ENCODE measurements around the gene NUDT4B. TPM values are rescaled to one million over a fixed set of nuclear protein-coding genes. Genes with fewer than 3 reads are reported as not detected.
"Not testable (repeated sequence)": the region's sequence is repeated elsewhere in the genome, so short reads cannot be mapped to it uniquely, and the experiment has no call there.

Gene NUDT4B
- total RNA-seq, 2 experiments from 2014 or later, result 0.63 TPM; not detected in 1

DNA sequence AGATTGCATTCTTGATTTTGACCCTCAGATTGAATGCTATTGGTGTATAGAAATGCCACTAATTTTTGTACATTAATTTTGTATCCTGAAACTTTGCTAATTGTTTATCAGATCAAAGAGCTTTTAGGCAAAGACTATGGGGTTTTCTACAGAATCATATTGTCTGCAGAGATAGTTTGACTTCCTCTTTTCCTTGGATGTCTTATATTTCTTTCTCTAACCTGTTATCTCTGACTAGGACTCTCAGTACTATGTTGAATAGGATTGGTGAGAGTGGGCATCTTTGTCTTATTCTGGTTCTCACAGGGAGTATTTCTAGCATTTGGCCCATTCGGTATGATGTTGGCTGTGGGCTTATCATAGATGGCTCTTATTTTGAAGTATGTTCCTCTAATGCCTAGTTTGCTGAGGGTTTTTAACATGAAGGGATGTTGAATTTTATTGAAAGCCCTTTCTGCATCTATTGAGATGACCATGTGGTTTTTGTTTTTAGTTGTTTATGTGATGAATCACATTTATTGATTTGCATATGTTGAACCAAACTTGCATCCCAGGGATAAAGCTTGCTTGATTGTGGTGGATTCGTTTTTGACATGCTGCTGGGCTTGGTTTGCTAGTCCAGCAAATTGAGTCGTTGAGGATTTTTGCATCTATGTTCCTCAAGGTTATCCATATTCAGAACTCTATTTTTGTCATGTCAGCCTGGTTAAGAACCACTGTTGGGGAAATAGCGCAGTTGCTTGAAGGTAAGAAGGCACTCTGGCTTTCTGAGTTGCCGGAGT lies 16.9 kb downstream of the NUDT4B start:
- H3K27ac ChIP-seq (ENCODE audit: low read depth, low read length, poor library complexity, severe bottlenecking); H3K79me2 ChIP-seq (ENCODE audit: insufficient read depth, low read depth, low read length); DNase-seq (ENCODE audit: low spot score); CTCF ChIA-PET (ENCODE audit: unreplicated experiment); H3K9me2 ChIP-seq (ENCODE audit: insufficient read depth, low read length); H3K4me1 ChIP-seq (ENCODE audit: insufficient read depth, low read length, poor library complexity, severe bottlenecking); H2AFZ ChIP-seq (ENCODE audit: low read length); H3K36me3 ChIP-seq (ENCODE audit: insufficient read depth, low read length); H3K9me3 ChIP-seq (ENCODE audit: low read length); BruUV-seq (replicated peaks); H4K20me1 ChIP-seq (ENCODE audit: insufficient read depth, low read length); POLR2A ChIA-PET; intact Hi-C loops (cut with micrococcal nuclease; ENCODE audit: unreplicated experiment); H3K4me3 ChIP-seq (ENCODE audit: low read depth, low read length, poor library complexity, severe bottlenecking); H3K4me2 ChIP-seq (ENCODE audit: low read length): not testable (repeated sequence)

DNA sequence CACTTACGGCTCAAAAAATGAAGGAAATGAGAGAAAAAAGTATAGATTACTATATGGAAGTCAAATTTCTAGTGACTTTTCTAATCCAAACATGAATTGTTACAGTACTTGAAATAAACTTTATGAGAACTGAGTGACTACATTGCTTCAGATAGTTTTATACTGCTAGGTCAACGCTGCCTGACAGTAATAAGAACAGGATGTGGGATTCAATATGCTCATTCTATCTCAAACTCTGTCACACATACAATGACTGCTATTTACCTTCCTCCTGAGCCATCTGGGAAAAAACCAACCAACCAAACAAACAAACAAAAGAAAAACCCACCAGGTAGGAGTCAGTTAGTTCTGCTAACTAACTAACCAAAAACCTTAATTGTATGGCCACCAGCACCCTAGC lies 20.0 kb downstream of the NUDT4B start:
- H3K9me3 ChIP-seq (ENCODE audit: low read length); POLR2A ChIA-PET; intact Hi-C loops (cut with micrococcal nuclease; ENCODE audit: unreplicated experiment); BruUV-seq (replicated peaks); H3K4me1 ChIP-seq (ENCODE audit: insufficient read depth, low read length, poor library complexity, severe bottlenecking); H3K36me3 ChIP-seq (ENCODE audit: insufficient read depth, low read length); H4K20me1 ChIP-seq (ENCODE audit: insufficient read depth, low read length); H3K4me2 ChIP-seq (ENCODE audit: low read length); H2AFZ ChIP-seq (ENCODE audit: low read length); CTCF ChIA-PET (ENCODE audit: unreplicated experiment); H3K4me3 ChIP-seq (ENCODE audit: low read depth, low read length, poor library complexity, severe bottlenecking); DNase-seq (ENCODE audit: low spot score); H3K79me2 ChIP-seq (ENCODE audit: insufficient read depth, low read depth, low read length); H3K9me2 ChIP-seq (ENCODE audit: insufficient read depth, low read length); H3K27ac ChIP-seq (ENCODE audit: low read depth, low read length, poor library complexity, severe bottlenecking): not testable (repeated sequence)

- POLR2A ChIA-PET; H3K4me2 ChIP-seq (ENCODE audit: low read length); H3K9me3 ChIP-seq (ENCODE audit: low read length); DNase-seq (ENCODE audit: low spot score); H3K79me2 ChIP-seq (ENCODE audit: insufficient read depth, low read depth, low read length); H2AFZ ChIP-seq (ENCODE audit: low read length); H3K4me3 ChIP-seq (ENCODE audit: low read depth, low read length, poor library complexity, severe bottlenecking); H4K20me1 ChIP-seq (ENCODE audit: insufficient read depth, low read length); BruUV-seq (replicated peaks); CTCF ChIA-PET (ENCODE audit: unreplicated experiment); H3K9me2 ChIP-seq (ENCODE audit: insufficient read depth, low read length); H3K36me3 ChIP-seq (ENCODE audit: insufficient read depth, low read length); H3K4me1 ChIP-seq (ENCODE audit: insufficient read depth, low read length, poor library complexity, severe bottlenecking); intact Hi-C loops (cut with micrococcal nuclease; ENCODE audit: unreplicated experiment); H3K27ac ChIP-seq (ENCODE audit: low read depth, low read length, poor library complexity, severe bottlenecking): not testable (repeated sequence)
These were observed 20.9 kb downstream of the NUDT4B start for GRCh38 chr1:148769495-148769894.

DNA sequence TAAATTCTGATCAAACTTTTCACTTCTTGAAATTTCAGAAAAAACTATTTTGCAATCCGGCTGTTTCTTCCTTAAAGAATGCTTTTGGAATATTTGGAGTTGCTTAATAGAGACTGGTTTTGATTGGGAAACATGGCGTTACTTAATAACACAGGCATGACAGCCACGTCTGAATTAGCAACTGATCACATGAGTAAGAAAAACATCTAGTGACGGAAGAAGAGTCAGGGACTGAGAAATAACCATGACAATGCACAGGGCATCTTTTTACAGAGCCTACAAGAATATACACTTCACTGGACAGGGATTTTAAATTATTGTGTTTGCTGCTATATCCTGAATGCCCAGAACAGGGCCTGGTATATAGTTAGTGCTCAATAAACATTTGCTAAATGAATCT lies 25.1 kb downstream of the NUDT4B start:
- H3K9me2 ChIP-seq (ENCODE audit: insufficient read depth, low read length); H3K4me3 ChIP-seq (ENCODE audit: low read depth, low read length, poor library complexity, severe bottlenecking); H3K79me2 ChIP-seq (ENCODE audit: insufficient read depth, low read depth, low read length); DNase-seq (ENCODE audit: low spot score); intact Hi-C loops (cut with micrococcal nuclease; ENCODE audit: unreplicated experiment); H3K9me3 ChIP-seq (ENCODE audit: low read length); H3K36me3 ChIP-seq (ENCODE audit: insufficient read depth, low read length); CTCF ChIA-PET (ENCODE audit: unreplicated experiment); POLR2A ChIA-PET; H3K27ac ChIP-seq (ENCODE audit: low read depth, low read length, poor library complexity, severe bottlenecking); BruUV-seq (replicated peaks); H3K4me2 ChIP-seq (ENCODE audit: low read length); H4K20me1 ChIP-seq (ENCODE audit: insufficient read depth, low read length); H3K4me1 ChIP-seq (ENCODE audit: insufficient read depth, low read length, poor library complexity, severe bottlenecking); H2AFZ ChIP-seq (ENCODE audit: low read length): not testable (repeated sequence)

DNA sequence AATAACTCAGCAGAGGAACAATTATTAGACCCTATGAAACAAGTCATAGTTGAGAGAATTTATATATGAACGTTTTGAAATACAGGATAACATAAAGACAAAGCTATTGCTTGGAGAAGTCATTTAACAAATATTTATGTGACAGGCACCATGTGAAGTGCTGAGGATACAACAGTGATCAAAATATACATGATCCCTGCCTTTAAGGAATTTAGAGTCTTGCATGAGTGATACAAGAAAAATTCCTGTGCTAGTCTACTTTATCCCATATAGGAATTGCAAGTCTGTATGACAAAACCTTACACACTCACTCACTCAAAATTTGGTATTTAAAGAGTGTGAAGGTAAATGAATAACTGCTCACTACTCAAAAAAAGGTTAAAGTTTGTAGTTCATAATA lies 25.5 kb downstream of the NUDT4B start:
- POLR2A ChIA-PET; H3K9me3 ChIP-seq (ENCODE audit: low read length); H3K4me1 ChIP-seq (ENCODE audit: insufficient read depth, low read length, poor library complexity, severe bottlenecking); H3K4me3 ChIP-seq (ENCODE audit: low read depth, low read length, poor library complexity, severe bottlenecking); CTCF ChIA-PET (ENCODE audit: unreplicated experiment); H4K20me1 ChIP-seq (ENCODE audit: insufficient read depth, low read length); H3K4me2 ChIP-seq (ENCODE audit: low read length); H3K79me2 ChIP-seq (ENCODE audit: insufficient read depth, low read depth, low read length); H3K9me2 ChIP-seq (ENCODE audit: insufficient read depth, low read length); H2AFZ ChIP-seq (ENCODE audit: low read length); H3K27ac ChIP-seq (ENCODE audit: low read depth, low read length, poor library complexity, severe bottlenecking); intact Hi-C loops (cut with micrococcal nuclease; ENCODE audit: unreplicated experiment); H3K36me3 ChIP-seq (ENCODE audit: insufficient read depth, low read length); DNase-seq (ENCODE audit: low spot score): not testable (repeated sequence)
- TSS peak; percentile 86 for BruUV-seq (replicated peaks)

GRCh38 chr1:148775263-148775662 lies 26.7 kb downstream of the NUDT4B start:
- H3K4me2 ChIP-seq (ENCODE audit: low read length); POLR2A ChIA-PET; H3K9me2 ChIP-seq (ENCODE audit: insufficient read depth, low read length); H2AFZ ChIP-seq (ENCODE audit: low read length); BruUV-seq (replicated peaks); H3K79me2 ChIP-seq (ENCODE audit: insufficient read depth, low read depth, low read length); H3K27ac ChIP-seq (ENCODE audit: low read depth, low read length, poor library complexity, severe bottlenecking); H3K4me1 ChIP-seq (ENCODE audit: insufficient read depth, low read length, poor library complexity, severe bottlenecking); H3K9me3 ChIP-seq (ENCODE audit: low read length); H3K36me3 ChIP-seq (ENCODE audit: insufficient read depth, low read length); CTCF ChIA-PET (ENCODE audit: unreplicated experiment); DNase-seq (ENCODE audit: low spot score); intact Hi-C loops (cut with micrococcal nuclease; ENCODE audit: unreplicated experiment); H3K4me3 ChIP-seq (ENCODE audit: low read depth, low read length, poor library complexity, severe bottlenecking); H4K20me1 ChIP-seq (ENCODE audit: insufficient read depth, low read length): not testable (repeated sequence)

GRCh38 chr1:148777649-148778048 lies 29.1 kb downstream of the NUDT4B start:
- H3K4me1 ChIP-seq (ENCODE audit: insufficient read depth, low read length, poor library complexity, severe bottlenecking); POLR2A ChIA-PET; H3K4me2 ChIP-seq (ENCODE audit: low read length); DNase-seq (ENCODE audit: low spot score); H4K20me1 ChIP-seq (ENCODE audit: insufficient read depth, low read length); CTCF ChIA-PET (ENCODE audit: unreplicated experiment); H3K4me3 ChIP-seq (ENCODE audit: low read depth, low read length, poor library complexity, severe bottlenecking); BruUV-seq (replicated peaks); H3K36me3 ChIP-seq (ENCODE audit: insufficient read depth, low read length); H3K9me2 ChIP-seq (ENCODE audit: insufficient read depth, low read length); H3K27ac ChIP-seq (ENCODE audit: low read depth, low read length, poor library complexity, severe bottlenecking); H3K9me3 ChIP-seq (ENCODE audit: low read length); intact Hi-C loops (cut with micrococcal nuclease; ENCODE audit: unreplicated experiment); H3K79me2 ChIP-seq (ENCODE audit: insufficient read depth, low read depth, low read length); H2AFZ ChIP-seq (ENCODE audit: low read length): not testable (repeated sequence)

Measured in OCI-LY7 (cell line).